NCI-H82 (cell line): Measurements from ENCODE around the gene ABCA13.
A peak's percentile ranks its signal among the peaks of the same experiment; 100 is the strongest.

Experiments used
- DNase-seq: peaks from one replicate; lab custom pipeline; 2025; lab: John Stamatoyannopoulos, UW

The ABCA13 gene

GRCh38 chr7:48245751-48246472 lies 74.7 kb downstream of the ABCA13 start:
- no peak for DNase-seq

- no peak for DNase-seq
Observed at GRCh38 chr7:48249166-48249565, 77.9 kb downstream of the ABCA13 start.

- no peak for DNase-seq
Observed at GRCh38 chr7:48250441-48250951, 79.2 kb downstream of the ABCA13 start.

- DNase-seq: no peak
Observed at GRCh38 chr7:48251766-48252165, 80.5 kb downstream of the ABCA13 start.

- no peak for DNase-seq
Observed at GRCh38 chr7:48252995-48253394, 81.7 kb downstream of the ABCA13 start.

- no peak for DNase-seq
Observed at GRCh38 chr7:48255046-48255445, 83.8 kb downstream of the ABCA13 start.

- no peak for DNase-seq
Observed at GRCh38 chr7:48259463-48260280, 88.4 kb downstream of the ABCA13 start.

GRCh38 chr7:48261696-48262095 lies 90.4 kb downstream of the ABCA13 start:
- no peak for DNase-seq

- no peak for DNase-seq
Observed at GRCh38 chr7:48262606-48263310, 91.5 kb downstream of the ABCA13 start.

- DNase-seq: no peak
Observed at GRCh38 chr7:48263311-48263650, 92.0 kb downstream of the ABCA13 start.

- DNase-seq: no peak
Observed at GRCh38 chr7:48269066-48269465, 97.8 kb downstream of the ABCA13 start.

GRCh38 chr7:48274662-48275061 lies 103.4 kb downstream of the ABCA13 start:
- DNase-seq: no peak

- no peak for DNase-seq
Observed at GRCh38 chr7:48279420-48279819, 108.2 kb downstream of the ABCA13 start.

GRCh38 chr7:48280100-48280499 lies 108.8 kb downstream of the ABCA13 start:
- no peak for DNase-seq

GRCh38 chr7:48285373-48285772 lies 114.1 kb downstream of the ABCA13 start:
- DNase-seq: no peak

- no peak for DNase-seq
Observed at GRCh38 chr7:48286836-48287235, 115.6 kb downstream of the ABCA13 start.

GRCh38 chr7:48289656-48290055 lies 118.4 kb downstream of the ABCA13 start:
- no peak for DNase-seq

- DNase-seq: no peak
Observed at GRCh38 chr7:48292949-48293348, 121.7 kb downstream of the ABCA13 start.

GRCh38 chr7:48295296-48295971 lies 124.2 kb downstream of the ABCA13 start:
- no peak for DNase-seq

- DNase-seq: no peak
Observed at GRCh38 chr7:48296966-48297365, 125.7 kb downstream of the ABCA13 start.

- DNase-seq: no peak
Observed at GRCh38 chr7:48298779-48299178, 127.5 kb downstream of the ABCA13 start.

- peak; percentile 77 for DNase-seq
Observed at GRCh38 chr7:48299580-48300169, 128.4 kb downstream of the ABCA13 start.
